Stimulated activated naive CD8-positive, alpha-beta T cell treated with anti-CD3 and anti-CD28 coated beads, Interleukin-15, Interleukin-2, amounts not matched to agents 100 ng/mL and 50 ng/mL, for 24 hours (primary cell): ENCODE measurements around the gene POLE3.
"Not testable (repeated sequence)": the region's sequence is repeated elsewhere in the genome, so short reads cannot be mapped to it uniquely, and the experiment has no call there.

ENCODE experiments used
- H3K27ac Mint-ChIP-seq: one replicate; pipeline ENCODE4 v1.8.0; 2021; ENCODE audit warnings: mild to moderate bottlenecking, mixed read lengths
- H3K27me3 Mint-ChIP-seq: one replicate; pipeline ENCODE4 v1.8.0; 2021; ENCODE audit warnings: mixed read lengths
- H3K36me3 Mint-ChIP-seq: one replicate; pipeline ENCODE4 v1.8.0; 2021; ENCODE audit warnings: low read depth, mixed read lengths
- H3K4me1 Mint-ChIP-seq: one replicate; pipeline ENCODE4 v1.8.0; 2021; ENCODE audit warnings: low read depth, mixed read lengths
- H3K4me3 Mint-ChIP-seq: one replicate; pipeline ENCODE4 v1.8.0; 2021; ENCODE audit warnings: mild to moderate bottlenecking, mixed read lengths
- H3K9me3 Mint-ChIP-seq: one replicate; pipeline ENCODE4 v1.8.0; 2021; ENCODE audit warnings: mixed read lengths

POLE3 gene

GRCh38 chr9:113410207-113410864, at the start of gene POLE3, which contains the start of gene C9orf43:
POLE3 (minus strand) TSS chr9:113410675; CDS start chr9:113410293, 382 bp downstream.
C9orf43 (plus strand) TSS chr9:113410747; CDS start chr9:113413494, 2,747 bp downstream.
- H3K27ac Mint-ChIP-seq: peak within 1 kb of the TSS; percentile 99

GRCh38 chr9:113456235-113456634, 45.8 kb upstream of the POLE3 start:
- Mint-ChIP-seq H3K4me3 (no peak overlapping the region), H3K9me3 (no peaks in the 10 kb centered on the region), H3K27me3 (no peaks in the 10 kb centered on the region), H3K4me1 (peaks cover 7% of the 10 kb centered on the region), H3K27ac (no peak overlapping the region), H3K36me3 (no peaks in the 10 kb centered on the region)

More at GRCh38 chr9:113410207-113410864, at the start of gene POLE3, which contains the start of gene C9orf43:
- Mint-ChIP-seq H3K27me3 (no peaks in the 10 kb centered on the region), H3K36me3 (peaks cover 37% of the 10 kb centered on the region), H3K9me3 (no peaks in the 10 kb centered on the region), H3K4me3 (peak within 1 kb of the TSS; percentile 96), H3K4me1 (peaks cover 43% of the 10 kb centered on the region)

GRCh38 chr9:113454914-113455761, 44.7 kb upstream of the POLE3 start:
- Mint-ChIP-seq H3K27ac (no peak overlapping the region), H3K4me1 (peaks cover 7% of the 10 kb centered on the region), H3K27me3 (no peaks in the 10 kb centered on the region), H3K36me3 (no peaks in the 10 kb centered on the region), H3K9me3 (no peaks in the 10 kb centered on the region), H3K4me3 (no peak overlapping the region)

GRCh38 chr9:113452113-113452605, 41.7 kb upstream of the POLE3 start:
- Mint-ChIP-seq H3K27me3 (no peaks in the 10 kb centered on the region), H3K4me1 (peaks cover 7% of the 10 kb centered on the region), H3K9me3 (no peaks in the 10 kb centered on the region), H3K36me3 (no peaks in the 10 kb centered on the region), H3K4me3 (no peak overlapping the region), H3K27ac (no peak overlapping the region)

- H3K4me3 Mint-ChIP-seq: no peak overlapping the region
- H3K4me1 Mint-ChIP-seq: peaks cover 3% of the 10 kb centered on the region
- no peaks in the 10 kb centered on the region for H3K36me3 Mint-ChIP-seq
These were observed 38.9 kb upstream of the POLE3 start for GRCh38 chr9:113449376-113449775.

GRCh38 chr9:113446323-113446740, 35.9 kb upstream of the POLE3 start:
- no peaks in the 10 kb centered on the region for H3K27me3 Mint-ChIP-seq
- no peaks in the 10 kb centered on the region for H3K9me3 Mint-ChIP-seq
- peaks cover 3% of the 10 kb centered on the region for H3K4me1 Mint-ChIP-seq
- no peak overlapping the region for H3K4me3 Mint-ChIP-seq
- H3K36me3 Mint-ChIP-seq: no peaks in the 10 kb centered on the region
- H3K27ac Mint-ChIP-seq: no peak overlapping the region

More at GRCh38 chr9:113449376-113449775, 38.9 kb upstream of the POLE3 start:
- H3K27me3 Mint-ChIP-seq: no peaks in the 10 kb centered on the region
- no peak overlapping the region for H3K27ac Mint-ChIP-seq
- no peaks in the 10 kb centered on the region for H3K9me3 Mint-ChIP-seq

GRCh38 chr9:113444736-113445135, 34.3 kb upstream of the POLE3 start:
- no peaks in the 10 kb centered on the region for H3K9me3 Mint-ChIP-seq
- H3K4me3 Mint-ChIP-seq: no peak overlapping the region
- H3K27me3 Mint-ChIP-seq: no peaks in the 10 kb centered on the region
- no peaks in the 10 kb centered on the region for H3K36me3 Mint-ChIP-seq
- H3K27ac Mint-ChIP-seq: no peak overlapping the region
- H3K4me1 Mint-ChIP-seq: peaks cover 3% of the 10 kb centered on the region

- not testable (repeated sequence) for H3K36me3 Mint-ChIP-seq, H3K9me3 Mint-ChIP-seq, H3K27me3 Mint-ChIP-seq, H3K27ac Mint-ChIP-seq, H3K4me1 Mint-ChIP-seq, H3K4me3 Mint-ChIP-seq
These were observed 27.2 kb upstream of the POLE3 start for GRCh38 chr9:113437716-113438115.

GRCh38 chr9:113436728-113437515, 26.4 kb upstream of the POLE3 start:
- Mint-ChIP-seq H3K4me3 (no peak overlapping the region), H3K9me3 (no peaks in the 10 kb centered on the region), H3K36me3 (no peaks in the 10 kb centered on the region), H3K27me3 (no peaks in the 10 kb centered on the region), H3K4me1 (no peaks in the 10 kb centered on the region), H3K27ac (no peak overlapping the region)

GRCh38 chr9:113431191-113431590, 20.7 kb upstream of the POLE3 start:
- Mint-ChIP-seq H3K4me1 (no peaks in the 10 kb centered on the region), H3K4me3 (no peak overlapping the region), H3K9me3 (no peaks in the 10 kb centered on the region), H3K27ac (no peak overlapping the region), H3K27me3 (no peaks in the 10 kb centered on the region), H3K36me3 (no peaks in the 10 kb centered on the region)

- H3K4me3 Mint-ChIP-seq: no peak overlapping the region
- H3K9me3 Mint-ChIP-seq: no peaks in the 10 kb centered on the region
- H3K27ac Mint-ChIP-seq: no peak overlapping the region
- no peaks in the 10 kb centered on the region for H3K36me3 Mint-ChIP-seq
- no peaks in the 10 kb centered on the region for H3K4me1 Mint-ChIP-seq
- H3K27me3 Mint-ChIP-seq: no peaks in the 10 kb centered on the region
These were observed 17.7 kb upstream of the POLE3 start for GRCh38 chr9:113428062-113428615.

GRCh38 chr9:113427629-113428028, 17.2 kb upstream of the POLE3 start:
- no peak overlapping the region for H3K4me3 Mint-ChIP-seq
- H3K9me3 Mint-ChIP-seq: no peaks in the 10 kb centered on the region
- no peaks in the 10 kb centered on the region for H3K27me3 Mint-ChIP-seq
- H3K36me3 Mint-ChIP-seq: no peaks in the 10 kb centered on the region
- no peaks in the 10 kb centered on the region for H3K4me1 Mint-ChIP-seq
- H3K27ac Mint-ChIP-seq: no peak overlapping the region

GRCh38 chr9:113426701-113427100, 16.2 kb upstream of the POLE3 start:
- H3K4me3 Mint-ChIP-seq: no peak overlapping the region
- H3K27me3 Mint-ChIP-seq: no peaks in the 10 kb centered on the region
- no peaks in the 10 kb centered on the region for H3K9me3 Mint-ChIP-seq
- H3K36me3 Mint-ChIP-seq: no peaks in the 10 kb centered on the region
- no peak overlapping the region for H3K27ac Mint-ChIP-seq
- no peaks in the 10 kb centered on the region for H3K4me1 Mint-ChIP-seq

- Mint-ChIP-seq H3K4me3 (no peak overlapping the region), H3K27ac (no peak overlapping the region), H3K4me1 (no peaks in the 10 kb centered on the region), H3K9me3 (no peaks in the 10 kb centered on the region), H3K36me3 (no peaks in the 10 kb centered on the region), H3K27me3 (no peaks in the 10 kb centered on the region)
These were observed 14.6 kb upstream of the POLE3 start for GRCh38 chr9:113425072-113425471.
